Measurements from ENCODE around the gene DNAJC30.

DNA sequence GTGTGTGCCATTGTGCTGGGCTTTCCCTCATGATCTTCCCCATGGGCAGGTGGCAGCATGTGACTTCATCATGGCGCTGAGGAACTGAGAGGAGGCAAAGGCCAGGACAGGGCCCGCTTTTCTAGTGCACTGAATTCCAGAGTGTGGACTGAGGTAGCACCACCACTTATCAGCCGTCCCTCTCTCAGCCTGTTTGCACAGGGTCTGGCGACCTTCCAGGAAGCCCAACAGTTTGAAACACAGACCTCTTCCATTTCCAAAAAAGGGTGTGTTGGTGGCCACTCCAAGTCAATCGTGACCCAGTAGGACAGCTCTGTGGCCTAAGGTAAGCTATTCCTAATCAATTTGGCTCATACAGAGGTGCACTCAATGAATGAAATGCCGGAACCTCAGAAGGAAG is 4.4 kb downstream of the DNAJC30 start:
- TF ChIP-seq CTCF (IDR thresholded peaks at IDR 0.05) (no peak), POLR2A (IDR thresholded peaks at IDR 0.05) (no peak)
